Measurements from ENCODE around the gene DAPK3. TPM values are rescaled to one million over a fixed set of nuclear protein-coding genes. Genes with fewer than 3 reads are reported as not detected.
A peak's percentile ranks its signal among the peaks of the same experiment; 100 is the strongest.

DAPK3 gene
- total RNA-seq, 1 donor: 64.7 TPM

DNA sequence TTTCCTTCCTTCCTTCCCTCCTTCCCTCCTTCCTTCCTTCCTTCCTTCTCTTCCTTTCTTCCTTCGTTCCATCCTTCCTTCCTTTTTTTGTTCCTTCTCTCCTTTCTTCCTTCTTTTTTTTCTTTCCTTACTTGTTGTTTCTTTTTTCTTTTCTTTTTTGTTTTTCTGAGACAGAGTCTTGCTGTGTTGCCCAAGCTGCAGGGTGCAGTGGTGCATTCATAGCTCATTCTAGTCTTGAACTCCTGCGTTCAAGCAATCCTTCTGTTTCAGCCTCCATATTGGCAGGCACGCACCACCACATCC is 19.9 kb upstream of the DAPK3 start:
- no peak overlapping the region for H3K4me3 ChIP-seq (ENCODE audit: low read depth, low read length)
- TF ChIP-seq, protein P1, sequence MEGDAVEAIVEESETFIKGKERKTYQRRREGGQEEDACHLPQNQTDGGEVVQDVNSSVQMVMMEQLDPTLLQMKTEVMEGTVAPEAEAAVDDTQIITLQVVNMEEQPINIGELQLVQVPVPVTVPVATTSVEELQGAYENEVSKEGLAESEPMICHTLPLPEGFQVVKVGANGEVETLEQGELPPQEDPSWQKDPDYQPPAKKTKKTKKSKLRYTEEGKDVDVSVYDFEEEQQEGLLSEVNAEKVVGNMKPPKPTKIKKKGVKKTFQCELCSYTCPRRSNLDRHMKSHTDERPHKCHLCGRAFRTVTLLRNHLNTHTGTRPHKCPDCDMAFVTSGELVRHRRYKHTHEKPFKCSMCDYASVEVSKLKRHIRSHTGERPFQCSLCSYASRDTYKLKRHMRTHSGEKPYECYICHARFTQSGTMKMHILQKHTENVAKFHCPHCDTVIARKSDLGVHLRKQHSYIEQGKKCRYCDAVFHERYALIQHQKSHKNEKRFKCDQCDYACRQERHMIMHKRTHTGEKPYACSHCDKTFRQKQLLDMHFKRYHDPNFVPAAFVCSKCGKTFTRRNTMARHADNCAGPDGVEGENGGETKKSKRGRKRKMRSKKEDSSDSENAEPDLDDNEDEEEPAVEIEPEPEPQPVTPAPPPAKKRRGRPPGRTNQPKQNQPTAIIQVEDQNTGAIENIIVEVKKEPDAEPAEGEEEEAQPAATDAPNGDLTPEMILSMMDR (IDR thresholded peaks at IDR 0.05; ENCODE audit: insufficient read depth, low read length): no peak
- no peak for DNase-seq (ENCODE audit: low read depth)

DNA sequence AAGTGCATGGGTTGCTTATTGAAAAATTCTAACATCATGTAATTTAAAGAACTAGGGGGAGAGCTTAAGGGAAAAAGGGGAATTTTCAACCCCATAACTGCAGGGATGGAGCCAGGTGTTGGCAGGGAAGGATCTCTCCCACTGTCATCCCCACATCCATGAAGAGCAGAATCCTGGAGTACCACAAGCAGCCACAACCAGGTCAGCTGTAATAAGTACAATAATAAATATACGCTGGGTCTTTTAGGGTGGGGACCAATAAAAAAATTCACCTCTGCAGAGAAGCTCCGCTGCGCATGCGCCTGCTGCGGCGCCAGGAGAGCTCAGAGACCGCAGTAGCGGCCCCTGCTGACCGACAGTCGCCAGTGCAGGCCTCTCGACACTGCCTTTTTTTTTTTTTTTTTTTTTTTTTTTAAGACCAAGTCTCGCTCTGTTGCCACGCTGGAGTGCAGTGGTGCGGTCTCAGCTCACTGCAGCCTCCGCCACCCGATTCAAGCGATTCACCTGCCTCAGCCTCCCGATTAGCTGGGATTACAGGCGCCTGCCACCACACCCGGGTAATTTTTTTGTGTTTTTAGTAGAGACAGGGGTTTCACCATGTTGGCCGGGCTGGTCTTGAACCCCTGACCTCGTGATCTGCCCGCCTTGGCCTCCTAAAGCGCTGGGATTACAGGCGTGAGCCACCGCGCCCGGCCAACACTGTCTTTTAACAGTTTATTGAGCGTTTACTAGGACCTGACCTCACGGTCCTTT is 16.9 kb upstream of the DAPK3 start:
- TF ChIP-seq, protein P1 (IDR thresholded peaks at IDR 0.05; ENCODE audit: insufficient read depth, low read length): peak; percentile 90
- DNase-seq (ENCODE audit: low read depth): peak; percentile 88
- peak overlapping the region; percentile 48 for H3K4me3 ChIP-seq (ENCODE audit: low read depth, low read length)

DNA sequence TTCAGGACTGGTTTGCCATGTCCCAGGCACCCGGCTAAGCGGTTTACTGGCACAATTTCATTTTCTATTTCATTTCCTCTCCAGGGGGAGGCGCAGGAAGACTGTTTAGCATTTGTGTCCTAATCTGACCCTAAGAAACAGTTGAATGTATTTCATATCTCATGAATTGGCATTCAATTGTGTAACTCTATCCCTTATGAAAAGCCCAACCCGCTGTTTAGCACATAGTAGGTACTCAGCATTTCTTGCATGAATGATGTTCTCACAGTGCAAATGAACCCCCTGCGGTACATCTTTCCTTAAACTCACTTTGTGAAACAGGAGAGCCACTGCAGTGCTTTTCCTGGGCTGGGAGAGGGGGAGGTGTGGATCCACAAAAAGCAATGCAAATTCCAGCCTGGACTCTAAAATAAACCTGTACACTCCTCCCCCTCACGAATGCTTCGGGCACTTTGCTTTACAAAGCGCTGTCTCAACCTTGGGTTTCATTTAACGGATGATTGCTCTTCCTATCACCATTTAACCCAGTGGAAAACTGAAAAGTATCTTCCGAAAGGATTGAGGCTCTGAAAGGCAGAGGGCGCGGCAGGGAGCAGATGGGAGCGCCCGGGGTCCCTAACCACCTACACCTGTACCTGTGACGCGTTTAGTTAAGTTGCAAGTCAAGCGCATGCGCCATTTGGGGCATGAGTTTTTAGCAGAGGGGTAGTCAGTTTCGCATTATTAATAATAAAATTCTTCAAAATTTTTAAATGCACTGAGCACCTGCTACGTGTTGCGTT is 15.6 kb upstream of the DAPK3 start:
- TF ChIP-seq, protein P1 (IDR thresholded peaks at IDR 0.05; ENCODE audit: insufficient read depth, low read length): peak; percentile 63
- DNase-seq (ENCODE audit: low read depth): peak; percentile 84
- H3K4me3 ChIP-seq (ENCODE audit: low read depth, low read length): peak overlapping the region; percentile 68

DNA sequence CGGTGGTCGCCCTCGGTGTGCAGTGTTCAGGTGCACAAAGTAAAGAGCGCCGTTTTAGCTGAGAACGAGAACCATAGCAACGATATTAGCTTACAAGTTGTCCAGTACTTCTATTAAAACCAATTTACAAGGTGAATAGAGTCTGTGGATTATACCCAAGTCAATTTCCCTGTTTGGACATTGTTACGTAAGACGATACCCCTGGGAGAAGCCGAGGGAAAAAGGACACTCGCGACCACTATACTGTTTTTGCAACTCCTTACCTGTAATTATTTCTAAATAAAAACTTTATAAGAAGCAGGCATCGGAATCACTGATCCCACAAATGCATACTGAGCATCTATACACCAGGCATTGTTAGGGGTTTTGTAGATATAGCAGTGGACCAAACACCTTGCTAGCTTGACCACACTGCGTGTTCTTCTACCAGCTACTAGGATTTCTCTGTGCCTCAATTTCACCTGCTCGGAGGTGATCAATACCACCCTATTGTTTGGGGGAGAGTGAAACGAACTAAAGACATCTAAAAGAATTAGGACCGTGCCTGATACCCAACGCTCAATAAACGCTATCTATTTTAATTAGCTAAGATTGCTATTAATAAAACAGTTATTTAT is 14.9 kb upstream of the DAPK3 start:
- no peak for DNase-seq (ENCODE audit: low read depth)
- TF ChIP-seq, protein P1 (IDR thresholded peaks at IDR 0.05; ENCODE audit: insufficient read depth, low read length): no peak
- H3K4me3 ChIP-seq (ENCODE audit: low read depth, low read length): peak overlapping the region; percentile 68

DNA sequence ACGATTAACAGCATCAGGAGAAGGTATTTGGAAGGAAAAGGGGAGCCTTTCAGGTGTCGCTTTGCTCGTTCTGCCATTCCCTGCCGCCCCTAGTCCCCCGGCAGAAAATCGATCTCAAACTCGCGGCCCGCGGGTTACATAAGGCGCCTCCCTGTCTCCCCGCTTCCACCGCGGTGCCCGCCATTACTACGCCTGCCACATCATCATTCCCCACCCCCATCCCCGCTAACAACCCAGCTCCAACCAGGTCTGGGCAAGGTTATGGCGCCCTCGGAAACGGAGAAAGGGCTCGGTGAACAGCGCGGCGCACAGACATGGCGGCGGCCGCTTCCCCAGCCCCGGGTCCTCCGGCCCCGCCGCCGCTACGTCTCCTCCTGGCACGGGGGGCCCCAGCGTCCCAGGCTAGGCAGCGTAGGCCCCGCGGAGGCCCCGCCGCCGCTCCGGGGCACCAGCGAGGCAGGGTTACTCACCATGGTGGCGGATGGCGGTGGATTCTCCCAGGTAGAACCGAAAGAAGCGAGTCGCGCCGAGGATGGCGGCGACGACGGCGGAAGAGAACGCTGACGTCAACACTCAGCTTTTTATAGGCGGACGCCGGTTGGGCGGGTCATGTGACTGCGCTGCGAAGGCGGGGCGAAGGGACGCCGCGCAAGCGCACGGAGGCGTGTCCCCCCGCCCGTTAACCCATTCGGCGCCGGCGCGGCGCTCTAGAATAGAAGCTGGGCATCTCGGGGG is 14.2 kb upstream of the DAPK3 start, which contains the start of gene EEF2:
TSS of gene EEF2 (minus strand) at position 556 of the 735 bp plus-strand sequence. CDS start at position 473, 83 bp downstream.
- H3K4me3 ChIP-seq (ENCODE audit: low read depth, low read length): peak within 1 kb of the TSS; percentile 100
- TF ChIP-seq, protein P1 (IDR thresholded peaks at IDR 0.05; ENCODE audit: insufficient read depth, low read length): no peak
- peak; percentile 92 for DNase-seq (ENCODE audit: low read depth)

DNA sequence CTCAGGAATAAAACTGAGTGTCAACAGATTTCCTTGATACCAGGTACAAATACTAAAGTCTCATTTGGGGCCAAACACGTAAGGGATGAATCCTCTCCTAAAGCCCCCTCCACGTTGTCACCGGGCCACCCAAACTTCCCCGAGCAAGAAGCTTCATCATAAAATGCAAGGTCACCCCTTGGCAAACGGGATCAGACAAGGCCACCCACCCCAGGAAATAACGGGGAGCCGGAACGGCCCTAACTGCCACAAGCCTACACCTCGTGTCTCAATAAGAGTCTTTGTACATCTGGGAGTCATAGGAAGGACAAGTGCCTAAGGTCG is 13.6 kb upstream of the DAPK3 start:
- peak overlapping the region; percentile 100 for H3K4me3 ChIP-seq (ENCODE audit: low read depth, low read length)
- TF ChIP-seq, protein P1 (IDR thresholded peaks at IDR 0.05; ENCODE audit: insufficient read depth, low read length): no peak
- DNase-seq (ENCODE audit: low read depth): no peak

Measured in fibroblast of the aortic adventitia (primary cell).